Peyer's patch (tissue), 4 donors: ENCODE data around the gene AOAH.

ENCODE experiments used
- CTCF ChIP-seq, 6 experiments: fragments of 450-650 bp in 4 of 6; fragments of 200-600 bp in 2 of 6; sonication (generic) in 1 of 6; IDR thresholded peaks; one replicate each; pipeline ENCODE4 v1.5.1; 2017 to 2019; ENCODE audit warnings: antibody characterized with exemption in 6 of 6, mild to moderate bottlenecking in 3 of 6, moderate library complexity in 1 of 6
- POLR2A ChIP-seq, 2 donors: fragments of 450-650 bp; IDR thresholded peaks; one replicate each; pipeline ENCODE4 v1.5.1; 2017; ENCODE audit warnings: antibody characterized with exemption in 2 of 2, mild to moderate bottlenecking in 2 of 2, moderate library complexity in 2 of 2

- no peak for TF ChIP-seq CTCF (IDR thresholded peaks at IDR 0.05)
- no peak for TF ChIP-seq POLR2A (IDR thresholded peaks at IDR 0.05)
Measured at GRCh38 chr7:36671432-36671829, 52.9 kb downstream of the AOAH start.
